NCI-H1694 (cell line): Measurements from ENCODE around the gene VAV2.
A peak's percentile ranks its signal among the peaks of the same experiment; 100 is the strongest.

Source experiments
- DNase-seq: peaks from one replicate; lab custom pipeline; 2025; lab: John Stamatoyannopoulos, UW

Gene VAV2

GRCh38 chr9:133726401-133727276 lies 265.5 kb downstream of the VAV2 start:
- peak; percentile 80 for DNase-seq

GRCh38 chr9:133725886-133726285 lies 266.2 kb downstream of the VAV2 start:
- DNase-seq, result no peak

GRCh38 chr9:133718563-133719315 lies 273.4 kb downstream of the VAV2 start:
- no peak for DNase-seq

GRCh38 chr9:133717113-133718031 lies 274.8 kb downstream of the VAV2 start:
- DNase-seq, result no peak

GRCh38 chr9:133716564-133717112 lies 275.5 kb downstream of the VAV2 start:
- no peak for DNase-seq

GRCh38 chr9:133715866-133716563 lies 276.1 kb downstream of the VAV2 start:
- DNase-seq, result peak; percentile 65

- no peak for DNase-seq
Observed at GRCh38 chr9:133715295-133715865, 276.7 kb downstream of the VAV2 start.

- DNase-seq, result peak; percentile 37
Observed at GRCh38 chr9:133714606-133715294, 277.4 kb downstream of the VAV2 start.

GRCh38 chr9:133713960-133714495 lies 278.1 kb downstream of the VAV2 start:
- DNase-seq, result peak; percentile 15

- DNase-seq, result no peak
Observed at GRCh38 chr9:133713150-133713959, 278.8 kb downstream of the VAV2 start.

GRCh38 chr9:133712221-133713100 lies 279.7 kb downstream of the VAV2 start:
- no peak for DNase-seq
